ENCODE data around the gene XPC.

GRCh38 chr3:14159426-14159825, 19.0 kb downstream of the XPC start:
- TF ChIP-seq CTCF (IDR thresholded peaks at IDR 0.05), result no peak
- no peak for TF ChIP-seq EP300 (IDR thresholded peaks at IDR 0.05)
- no peak for TF ChIP-seq POLR2AphosphoS5 (IDR thresholded peaks at IDR 0.05)
- no peak for TF ChIP-seq POLR2A (IDR thresholded peaks at IDR 0.05)
